MM.1S (cell line): ENCODE results near the gene LSAMP.

Experiments
- CTCF ChIP-seq: fragments of 300-600 bp; sonication (generic); IDR thresholded peaks from 2 replicates; pipeline ENCODE4 v1.5.1; 2016; ENCODE audit warnings: antibody characterized with exemption, low read length, mixed read lengths
- EZH2 ChIP-seq: fragments of 300-600 bp; sonication (generic); optimal IDR thresholded peaks from 2 replicates; pipeline ENCODE3; 2017; ENCODE audit warnings: low read depth, mild to moderate bottlenecking, antibody characterized with exemption, low read length, mixed read lengths

- no peak for TF ChIP-seq CTCF
- no peak for TF ChIP-seq EZH2
Measured at GRCh38 chr3:116102037-116102436, 343.2 kb downstream of the LSAMP start.
